HG02938 (cell line): ENCODE results near the gene CHST11.
A peak's percentile ranks its signal among the peaks of the same experiment; 100 is the strongest.

ENCODE experiments used
- ATAC-seq: cut with Tn5 transposase; IDR thresholded peaks from one replicate; pipeline ENCODE4 v1.9.1; 2021; ENCODE audit warnings: mild to moderate bottlenecking, moderate library complexity; ENCODE audit not compliant: unreplicated experiment

CHST11 gene

DNA sequence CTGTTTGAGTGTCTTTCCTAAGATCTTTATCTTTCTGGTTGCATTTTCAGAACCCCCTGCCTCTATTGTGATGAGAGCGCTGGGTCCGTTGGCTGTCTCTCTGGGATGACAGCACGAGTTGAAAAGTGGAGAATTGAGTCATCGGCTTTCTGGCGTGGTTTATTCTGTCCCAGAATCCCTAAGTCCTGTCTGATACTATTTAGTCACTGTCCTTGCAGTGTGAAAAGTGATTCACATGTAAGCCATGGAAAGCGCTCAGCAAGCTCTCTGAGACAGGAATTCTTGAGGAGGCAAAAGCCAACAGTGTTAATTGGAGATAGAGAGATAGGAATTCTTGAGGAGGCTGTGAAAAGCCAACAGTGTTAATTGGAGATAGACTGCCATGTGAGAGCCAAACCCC is 121.7 kb downstream of the CHST11 start:
- ATAC-seq: no peak

DNA sequence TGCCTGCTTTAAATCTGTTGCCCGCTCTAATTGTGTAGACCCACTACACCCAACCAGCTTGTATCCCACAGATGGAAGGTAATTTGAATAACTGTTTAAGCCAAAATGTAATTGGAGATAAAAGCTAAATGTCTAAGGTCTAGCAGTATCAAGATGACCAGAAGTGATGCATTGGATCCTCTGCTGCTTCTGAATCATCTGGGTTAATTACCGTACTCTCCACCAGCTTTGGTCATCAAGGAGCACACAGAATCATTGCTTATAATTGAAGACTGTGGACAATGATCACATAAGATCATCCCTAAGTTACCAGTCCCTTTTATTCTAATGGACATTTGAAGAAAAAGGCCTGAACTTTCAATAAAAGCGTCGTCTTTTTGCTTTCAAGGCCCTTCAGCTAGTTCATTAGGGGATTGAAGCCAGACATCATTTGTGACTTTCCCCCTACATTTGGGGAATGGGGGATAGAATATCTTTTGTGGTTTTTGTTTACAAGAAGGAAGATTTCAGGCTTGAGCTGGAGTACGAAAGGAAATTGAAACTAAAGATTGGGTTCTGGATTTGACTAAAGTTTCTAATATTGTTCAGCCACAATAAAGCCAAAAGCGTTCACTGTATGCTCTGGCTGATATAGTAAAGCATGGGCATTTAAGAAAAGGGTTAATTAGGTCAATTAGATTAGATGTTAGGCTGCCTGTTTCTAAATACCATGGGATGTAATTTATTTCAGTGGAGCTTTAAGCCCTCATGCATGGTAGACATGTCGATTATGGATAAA is 123.2 kb downstream of the CHST11 start:
- ATAC-seq: peak; percentile 30

DNA sequence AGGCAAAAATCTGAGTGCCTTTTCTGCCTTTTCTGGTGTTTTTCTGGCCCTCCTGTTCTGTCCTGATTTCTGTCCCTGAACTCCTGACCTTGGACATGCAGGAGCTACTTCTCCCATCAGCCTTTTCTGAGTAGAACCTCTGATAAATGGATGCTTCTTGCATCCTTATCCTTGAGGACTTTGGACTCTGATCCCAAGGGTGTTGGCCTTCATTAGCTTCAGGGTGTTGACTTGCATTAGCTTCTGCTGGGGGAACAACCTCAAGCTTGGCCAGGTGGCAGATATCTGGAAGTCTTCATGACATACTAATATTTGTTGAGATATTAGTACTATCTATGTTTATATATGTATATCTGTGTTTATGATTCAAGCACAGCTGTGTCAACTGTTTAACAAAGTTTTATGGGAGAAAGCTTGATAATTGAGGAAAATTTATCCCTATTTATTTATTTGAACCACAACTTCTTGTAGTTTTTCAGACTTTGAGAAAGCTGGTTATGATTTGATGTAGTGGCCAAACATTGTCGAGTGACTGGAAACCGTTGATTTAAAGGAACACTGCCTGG is 124.3 kb downstream of the CHST11 start:
- no peak for ATAC-seq

DNA sequence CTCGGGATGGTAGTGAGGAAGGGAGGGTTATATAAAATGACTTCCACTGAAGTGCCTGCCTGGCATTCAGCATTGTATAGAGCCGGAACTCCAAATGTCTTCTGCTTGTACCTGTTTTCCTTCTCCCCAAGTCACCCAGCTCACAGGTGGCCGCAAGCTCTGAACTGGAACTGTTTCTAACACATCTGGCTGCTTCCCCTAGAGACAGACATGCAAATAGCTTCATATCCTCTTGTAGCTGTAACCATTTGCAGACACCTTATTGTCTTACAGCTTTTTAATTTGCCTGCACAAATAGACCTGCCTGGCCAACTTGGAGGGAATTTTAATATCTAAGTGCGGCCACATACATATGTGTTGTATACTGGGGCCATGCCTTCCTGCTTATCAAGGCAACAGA is 126.0 kb downstream of the CHST11 start:
- ATAC-seq: peak; percentile 90

GRCh38 chr12:104583301-104583700 is 126.6 kb downstream of the CHST11 start:
- peak; percentile 42 for ATAC-seq

DNA sequence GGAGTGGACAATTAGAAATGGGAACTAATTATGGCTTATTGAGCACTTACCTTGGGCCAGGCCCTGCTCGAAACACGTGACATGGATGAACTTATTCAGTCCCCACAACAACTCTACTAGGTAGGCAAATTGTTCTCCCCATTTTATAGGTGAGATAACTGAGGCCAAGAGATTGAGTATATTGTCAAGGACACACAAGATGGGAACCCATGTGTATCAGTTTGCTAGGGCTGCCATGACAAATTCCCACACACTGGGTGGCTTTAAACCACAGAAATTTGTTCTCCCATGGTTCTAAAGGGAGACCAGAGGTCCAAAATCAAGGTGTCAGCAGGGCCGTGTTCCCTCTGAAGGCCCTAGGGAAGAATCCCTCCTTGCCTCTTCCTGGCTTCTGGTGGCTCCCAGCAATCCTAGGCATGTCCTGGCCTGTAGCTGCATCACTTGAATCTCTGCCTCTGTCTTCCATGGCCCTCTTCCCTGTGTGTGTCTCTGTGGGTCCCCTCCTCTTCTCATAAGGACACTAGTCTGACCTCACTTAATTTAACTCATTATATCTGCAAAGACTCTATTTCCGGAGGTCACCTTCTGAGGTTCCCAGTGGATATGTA is 128.8 kb downstream of the CHST11 start:
- no peak for ATAC-seq

GRCh38 chr12:104586351-104586919 is 129.7 kb downstream of the CHST11 start:
- ATAC-seq: no peak

- no peak for ATAC-seq
Measured at GRCh38 chr12:104588047-104588920, 131.5 kb downstream of the CHST11 start.

DNA sequence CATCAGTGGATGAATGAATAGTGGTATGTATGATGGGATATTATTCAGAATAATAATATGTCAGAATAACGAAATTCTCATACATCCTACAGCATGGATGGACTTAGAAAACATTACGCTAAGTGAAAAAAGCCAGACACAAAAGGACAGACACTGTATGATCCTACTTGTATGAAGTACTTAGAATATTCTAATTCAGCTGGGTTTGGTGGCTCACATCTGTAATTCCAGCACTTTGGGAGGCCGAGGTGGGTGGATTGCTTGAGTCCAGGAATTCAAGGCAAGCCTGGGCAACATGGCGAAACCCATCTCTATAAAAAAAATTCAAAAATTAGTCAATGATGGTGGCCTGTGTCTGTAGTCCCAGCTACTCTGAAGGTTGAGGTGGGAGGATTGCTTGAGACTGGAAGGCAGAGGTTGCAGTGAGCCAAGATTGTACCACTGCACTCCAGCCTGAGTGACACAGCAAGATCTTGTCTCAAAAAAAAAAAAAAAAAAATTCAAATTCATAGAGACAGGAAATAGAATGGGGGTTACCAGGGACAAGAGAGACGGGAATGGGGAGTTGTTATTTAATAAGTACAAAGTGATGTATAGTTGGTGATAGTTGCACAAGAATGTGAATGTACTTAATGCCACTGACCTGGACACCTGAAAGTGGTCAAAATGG is 132.3 kb downstream of the CHST11 start:
- ATAC-seq: no peak

DNA sequence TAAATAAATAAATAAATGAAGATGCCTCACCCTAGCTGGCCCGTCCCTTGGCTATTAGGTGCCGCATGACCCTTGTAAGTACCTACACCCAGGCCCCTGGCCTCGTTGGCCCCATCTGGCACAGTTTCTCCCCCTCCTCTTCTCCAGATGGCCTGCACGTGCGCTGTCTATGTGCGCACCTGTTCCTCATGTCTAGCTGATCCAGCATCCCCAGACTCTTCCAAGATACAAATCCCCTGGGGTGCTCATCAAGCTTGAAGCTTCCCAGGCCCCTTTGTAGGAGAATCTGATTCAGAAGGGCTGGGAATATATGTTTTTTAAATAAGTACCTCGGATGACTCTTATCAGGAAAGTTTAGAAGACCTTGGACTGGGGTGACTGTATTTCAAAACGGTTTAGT is 133.3 kb downstream of the CHST11 start:
- ATAC-seq: no peak

DNA sequence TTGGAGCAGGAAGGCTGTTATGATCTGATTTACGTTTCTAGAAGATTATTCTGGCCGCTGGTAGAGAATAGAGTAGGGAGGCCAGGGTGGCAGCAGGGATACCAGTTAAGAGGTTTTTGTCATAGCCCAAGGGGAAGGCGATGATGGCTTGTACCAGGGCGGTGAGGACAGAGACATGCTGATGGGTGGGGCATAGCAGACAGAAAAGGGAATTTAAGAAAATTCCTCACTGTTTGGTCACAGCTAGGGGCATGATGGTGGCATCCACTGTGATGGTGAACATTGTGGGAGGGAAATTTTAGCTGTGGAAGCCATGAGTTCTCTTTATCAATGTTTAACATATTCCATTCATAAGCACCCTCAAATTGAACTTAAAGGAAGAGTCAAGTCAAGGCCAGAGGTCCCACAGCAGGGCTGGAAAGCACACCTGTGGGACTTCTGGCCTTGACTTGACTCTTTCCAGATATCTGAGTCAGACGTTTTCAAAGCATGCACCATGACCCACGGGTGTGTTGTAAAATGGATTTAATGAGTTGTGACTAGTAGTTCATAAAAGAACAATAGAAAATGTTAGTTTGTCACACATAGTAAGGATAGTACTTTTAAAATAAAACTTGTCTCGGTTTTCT is 134.6 kb downstream of the CHST11 start:
- no peak for ATAC-seq

DNA sequence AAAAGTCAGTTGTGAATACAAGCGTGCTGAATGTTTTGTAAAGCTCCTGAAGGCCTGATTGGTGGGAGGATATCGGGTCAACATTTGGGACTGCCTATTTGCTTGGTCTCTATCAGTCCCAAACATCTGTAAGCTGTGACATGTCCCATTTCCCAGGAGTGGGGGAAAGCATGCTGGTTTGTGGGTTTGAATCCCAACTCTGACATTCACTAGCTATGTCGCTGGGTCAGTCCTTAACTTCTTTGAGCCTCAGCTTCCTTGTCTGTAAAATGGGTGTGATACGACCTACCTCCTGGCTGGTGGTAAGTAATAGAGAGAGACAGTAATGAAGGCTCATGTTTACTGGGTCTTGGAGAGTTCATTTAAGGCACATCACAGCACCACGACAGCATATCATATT is 136.7 kb downstream of the CHST11 start:
- no peak for ATAC-seq

- no peak for ATAC-seq
Measured at GRCh38 chr12:104596134-104596799, 139.5 kb downstream of the CHST11 start.

- no peak for ATAC-seq
Measured at GRCh38 chr12:104596898-104597843, 140.4 kb downstream of the CHST11 start.

DNA sequence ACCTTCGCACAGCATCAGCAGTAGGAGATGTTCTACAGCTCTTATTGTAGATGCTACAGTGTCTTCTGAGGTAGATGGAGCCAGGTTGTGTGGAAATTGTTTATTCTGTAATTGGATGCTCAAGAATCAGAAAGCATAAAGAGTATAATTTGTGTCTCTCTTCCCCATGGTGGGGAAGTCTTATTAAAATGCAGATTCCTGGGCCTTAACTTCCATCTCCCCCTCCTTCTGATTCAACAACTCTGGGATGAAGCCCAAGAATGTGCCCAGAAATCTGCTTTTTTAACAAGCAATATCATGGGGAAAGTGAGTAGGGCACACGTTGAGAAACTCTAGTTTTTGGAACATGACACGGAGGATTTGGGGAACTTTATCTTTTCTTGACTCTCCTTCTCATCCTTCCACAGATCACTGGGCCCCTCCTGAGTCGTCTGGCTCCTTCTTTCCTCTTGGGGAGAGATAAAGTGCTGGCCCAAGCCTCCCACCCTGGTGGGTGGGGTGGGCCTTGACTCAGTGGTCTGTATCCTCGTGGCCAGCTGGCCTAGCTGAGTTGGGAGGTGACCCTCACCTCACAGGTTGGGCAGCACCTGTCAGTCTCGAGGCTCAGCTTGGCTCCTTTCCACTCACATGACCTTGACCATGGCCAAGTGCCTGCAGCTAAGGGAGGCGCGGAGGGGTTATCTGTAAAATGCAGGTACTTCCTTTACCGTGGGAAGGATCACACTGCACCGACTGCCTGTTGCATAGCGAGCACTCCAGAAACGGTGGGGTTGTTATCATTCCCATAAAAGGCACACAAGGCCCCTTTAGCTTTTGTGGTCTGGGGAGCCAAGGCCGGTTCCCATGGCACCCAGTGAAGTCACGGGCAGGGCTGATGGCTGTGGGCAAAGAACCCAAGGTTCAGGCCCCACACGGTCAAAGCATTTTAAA is 141.9 kb downstream of the CHST11 start:
- ATAC-seq: no peak

DNA sequence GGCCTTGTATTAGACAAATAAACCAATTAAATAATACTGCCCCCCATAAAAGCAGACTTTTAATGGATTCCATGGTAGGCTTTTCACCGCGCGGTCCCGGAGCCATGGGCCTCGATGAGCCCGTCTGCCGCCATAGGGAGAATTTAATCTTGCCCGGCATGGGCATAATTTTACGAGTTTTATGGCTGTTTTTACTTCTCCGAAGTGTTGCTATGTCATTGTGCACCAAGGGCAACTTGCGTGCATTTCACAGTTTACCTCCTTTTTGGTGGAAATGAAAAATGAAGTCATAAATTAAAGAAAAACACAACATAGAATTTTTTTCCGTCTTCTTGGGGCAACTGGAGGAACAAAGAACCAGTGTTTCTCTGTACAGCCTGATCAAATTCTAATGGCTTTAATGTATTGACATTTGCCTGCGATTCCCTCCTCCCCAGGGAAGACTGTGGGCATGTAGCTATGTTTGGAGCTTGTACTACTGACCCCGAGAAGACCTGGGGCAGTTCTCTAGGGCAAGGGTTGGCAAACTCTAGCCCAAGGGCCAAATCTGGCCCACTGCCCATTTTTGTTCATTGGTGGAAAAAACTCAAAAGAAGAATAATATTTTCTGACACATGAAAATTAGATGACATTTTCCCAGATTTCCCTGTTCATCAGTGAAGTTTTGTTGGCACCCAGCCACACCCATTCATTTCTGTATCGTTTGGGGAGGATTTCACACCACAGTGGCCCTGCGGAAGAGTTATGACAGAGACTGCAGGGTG is 142.7 kb downstream of the CHST11 start:
- ATAC-seq: no peak
